Suppressor macrophage treated with lipopolysaccharide for 1 hour (primary cell): Measurements from ENCODE around the gene ZBP1.
A peak's percentile ranks its signal among the peaks of the same experiment; 100 is the strongest.
"Not testable (repeated sequence)": the region's sequence is repeated elsewhere in the genome, so short reads cannot be mapped to it uniquely, and the experiment has no call there.

Experiments used
- DNase-seq, 3 donors: peaks; one replicate each; pipeline ENCODE4 v3.0.0-alpha.2; 2020 to 2022

Gene ZBP1

DNA sequence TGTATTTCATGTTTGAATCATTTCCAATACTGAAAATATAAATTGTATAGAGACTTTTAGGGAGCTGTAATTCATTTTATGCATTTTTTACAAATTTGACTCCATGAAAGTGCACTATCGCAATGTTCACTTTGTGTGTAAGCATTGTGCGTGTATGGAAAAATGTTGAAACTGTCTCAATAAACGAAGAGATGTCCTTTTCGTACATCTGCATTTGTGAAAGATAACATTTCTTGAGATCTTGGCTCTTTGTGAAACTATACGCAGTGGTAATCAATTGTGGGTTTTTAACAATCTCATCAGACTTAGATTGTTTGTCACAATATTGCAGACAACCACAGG is 18.6 kb upstream of the ZBP1 start:
- DNase-seq = no peak

GRCh38 chr20:57638173-57638894 is 18.1 kb upstream of the ZBP1 start:
- no peak for DNase-seq

- no peak for DNase-seq
Observed at GRCh38 chr20:57633945-57634491, 13.8 kb upstream of the ZBP1 start.

GRCh38 chr20:57632286-57632685 is 12.1 kb upstream of the ZBP1 start:
- no peak for DNase-seq

DNA sequence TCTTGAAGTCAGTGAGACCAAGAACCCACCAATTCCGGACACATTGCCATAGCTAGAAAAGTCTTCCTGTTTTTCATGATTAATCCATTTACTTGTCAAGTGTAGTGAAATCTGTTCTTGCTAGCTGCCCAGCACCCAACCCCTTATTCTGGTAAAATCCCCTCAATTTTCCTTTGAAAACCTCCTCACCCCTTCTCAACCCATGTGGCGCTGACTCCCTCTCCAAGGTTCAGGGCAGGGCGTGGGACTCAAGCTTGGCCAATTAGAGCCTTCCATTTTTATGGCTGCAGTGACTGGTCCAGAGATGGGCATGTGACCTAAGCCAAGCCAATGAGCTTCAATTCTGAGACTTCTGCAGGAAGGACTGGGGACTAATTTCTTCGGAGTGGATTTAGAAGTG is 9.8 kb upstream of the ZBP1 start:
- DNase-seq = peak; percentile 60 to 70 (median 64)

DNA sequence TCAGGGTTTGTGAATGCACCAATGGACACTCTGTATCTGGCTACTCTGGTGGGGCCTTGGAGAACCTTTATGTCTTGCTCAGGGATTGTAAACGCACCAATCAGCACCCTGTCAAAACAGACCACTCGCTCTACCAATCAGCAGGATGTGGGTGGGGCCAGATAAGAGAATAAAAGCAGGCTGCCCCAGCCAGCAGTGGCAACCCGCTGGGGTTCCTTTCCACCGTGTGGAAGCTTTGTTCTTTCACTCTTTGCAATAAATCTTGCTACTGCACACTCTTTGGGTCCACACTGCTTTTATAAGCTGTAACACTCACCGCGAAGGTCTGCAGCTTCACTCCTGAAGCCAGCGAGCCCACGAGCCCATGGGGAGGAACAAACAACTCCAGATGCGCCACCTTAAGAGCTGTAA is 9.3 kb upstream of the ZBP1 start:
- not testable (repeated sequence) for DNase-seq

GRCh38 chr20:57628962-57629308 is 8.7 kb upstream of the ZBP1 start:
- DNase-seq = not testable (repeated sequence)

DNA sequence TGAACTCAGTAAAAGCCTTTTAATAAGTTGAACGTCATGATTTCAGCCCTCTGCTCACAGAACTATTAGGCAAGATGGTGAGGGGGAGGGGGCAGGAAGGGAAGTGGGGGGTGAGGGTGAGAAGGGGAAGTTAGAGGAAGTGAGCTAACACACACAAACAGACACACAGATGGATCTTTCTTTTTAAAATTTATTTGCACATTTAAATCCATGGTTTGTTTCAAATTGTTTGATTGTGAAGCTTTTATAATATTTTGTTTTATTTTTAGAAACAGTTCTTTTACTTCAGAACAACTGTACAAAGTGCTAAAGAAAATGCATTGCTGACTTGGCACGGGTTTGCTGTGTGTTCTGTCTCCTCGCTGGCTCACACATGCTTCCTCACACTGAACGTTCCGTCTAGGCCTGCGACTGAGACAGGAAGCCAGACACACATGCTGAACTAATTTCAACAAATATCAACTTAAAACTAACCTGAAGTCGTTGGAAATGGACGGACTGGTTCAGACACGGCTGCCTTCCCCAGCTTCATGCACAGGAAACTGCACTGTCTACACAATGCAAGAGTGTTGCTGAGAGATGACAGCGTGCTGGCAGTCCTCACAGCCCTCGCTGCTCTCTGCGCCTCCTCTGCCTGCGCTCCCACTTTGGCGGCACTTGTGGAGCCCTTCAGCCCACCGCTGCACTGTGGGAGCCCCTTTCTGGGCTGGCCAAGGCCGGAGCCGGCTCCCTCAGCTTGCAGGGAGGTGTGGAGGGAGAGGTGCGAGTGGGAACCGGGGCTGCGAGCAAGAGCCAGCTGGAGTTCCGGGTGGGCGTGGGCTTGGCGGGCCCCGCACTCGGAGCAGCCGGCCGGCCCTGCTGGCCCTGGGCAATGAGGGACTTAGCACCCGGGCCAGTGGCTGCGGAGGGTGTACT is 8.1 kb upstream of the ZBP1 start:
- DNase-seq = peak; percentile 78 to 91 (median 89)

- no peak for DNase-seq
Observed at GRCh38 chr20:57627339-57627738, 7.1 kb upstream of the ZBP1 start.

DNA sequence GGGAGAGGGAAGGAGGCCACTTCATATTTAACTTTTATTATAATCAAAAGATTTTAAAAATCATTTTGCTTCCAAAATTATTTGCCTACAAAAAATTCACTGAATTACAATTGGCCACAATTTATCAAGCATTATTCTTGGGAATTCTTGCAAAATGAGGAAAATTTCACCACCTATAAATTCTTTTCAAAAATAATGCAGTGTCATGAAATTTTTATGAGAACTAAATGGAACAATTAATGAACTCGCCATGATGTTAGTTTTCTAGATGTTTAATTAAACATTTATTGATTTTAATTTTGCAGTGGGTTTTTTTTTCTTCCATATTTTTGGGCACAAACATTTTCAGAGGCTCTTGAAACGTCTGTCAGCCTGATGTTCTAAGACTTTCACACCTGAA is 5.8 kb upstream of the ZBP1 start:
- DNase-seq = no peak

- DNase-seq = no peak
Observed at GRCh38 chr20:57625181-57625958, 5.1 kb upstream of the ZBP1 start.

- no peak for DNase-seq
Observed at GRCh38 chr20:57624124-57624523, 3.9 kb upstream of the ZBP1 start.

DNA sequence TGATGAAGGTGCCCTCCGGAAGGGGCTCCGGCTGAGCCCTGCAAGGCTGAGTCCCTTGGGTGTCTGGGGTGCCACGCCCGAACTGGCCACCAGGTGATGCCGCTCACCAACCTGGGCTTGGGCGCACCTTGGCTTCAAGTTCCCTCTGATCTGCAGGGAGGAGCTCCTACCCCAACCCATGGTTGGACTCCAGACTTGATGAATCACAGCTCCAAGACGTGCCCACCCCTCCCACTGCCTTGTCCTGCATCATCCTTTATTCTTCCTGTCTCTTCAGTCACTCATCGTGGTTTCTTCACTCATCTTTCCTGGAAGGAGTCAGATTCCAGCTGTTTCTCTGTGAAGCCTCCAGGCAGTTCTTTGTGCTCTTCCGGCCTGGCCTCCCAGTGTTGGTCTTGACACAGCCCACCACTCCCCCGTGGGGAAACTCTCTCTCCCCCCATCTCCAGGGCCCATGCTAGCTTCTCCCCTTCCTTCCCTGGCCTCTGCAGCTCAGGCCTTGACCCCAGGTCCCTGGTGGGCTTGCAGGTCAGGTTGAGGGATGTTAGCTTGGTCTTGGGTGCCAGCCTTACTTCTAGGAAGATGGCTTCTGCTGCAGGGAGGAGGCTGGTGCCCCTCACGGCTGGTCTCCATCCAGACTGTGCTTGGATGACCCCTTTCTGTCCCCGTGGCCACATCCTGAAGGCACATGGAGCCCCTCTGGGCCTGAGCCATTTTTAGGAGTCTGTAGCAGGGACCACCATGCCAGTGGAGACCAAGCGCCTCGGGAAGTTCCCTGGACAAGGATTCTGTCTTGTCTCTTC is 2.6 kb upstream of the ZBP1 start:
- peak; percentile 28 to 58 (median 45) for DNase-seq

DNA sequence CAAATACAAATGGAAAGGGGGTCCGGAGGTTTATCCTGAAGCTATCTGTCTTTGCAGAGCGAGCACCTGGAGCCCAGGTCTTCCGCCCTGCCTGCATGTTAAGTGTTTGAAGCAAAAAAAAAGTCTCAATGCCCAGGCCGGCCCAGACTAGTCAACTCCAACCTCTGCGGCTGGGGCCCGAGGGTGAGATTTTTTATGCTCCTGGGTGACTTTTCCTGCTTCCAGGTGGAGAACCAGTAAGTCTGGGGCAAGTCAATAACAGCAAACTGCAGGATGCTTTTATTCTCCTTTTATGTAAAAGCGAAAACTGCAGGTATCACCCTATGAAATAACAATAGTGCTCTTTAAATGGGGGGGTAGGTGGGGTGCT is 2.0 kb upstream of the ZBP1 start:
- DNase-seq = no peak

GRCh38 chr20:57621421-57622200 is 1.4 kb upstream of the ZBP1 start:
- DNase-seq = peak; percentile 53 to 66 (median 60)

DNA sequence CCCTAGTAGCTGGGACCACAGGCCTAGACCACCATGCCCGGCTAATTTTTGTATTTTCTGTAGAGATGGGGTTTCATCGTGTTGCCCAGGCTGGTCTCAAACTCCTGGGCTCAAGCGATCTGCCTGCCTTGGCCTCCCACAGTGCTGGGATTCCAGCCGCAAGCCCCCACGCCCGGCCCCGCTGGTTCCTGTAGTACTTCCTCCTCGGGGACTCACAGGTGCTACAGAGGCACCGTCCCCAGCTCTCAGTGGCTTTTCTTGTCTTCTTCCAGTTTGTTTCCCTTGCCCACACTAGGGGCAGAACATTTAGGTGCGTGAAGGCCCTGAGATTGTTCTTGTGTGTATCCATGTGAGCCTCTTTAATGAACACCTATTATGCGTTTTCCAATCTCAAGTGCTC is 773 bp upstream of the ZBP1 start:
- DNase-seq = no peak

GRCh38 chr20:57619051-57619831 is 985 bp downstream of the ZBP1 start:
- peak; percentile 51 to 70 (median 51) for DNase-seq

DNA sequence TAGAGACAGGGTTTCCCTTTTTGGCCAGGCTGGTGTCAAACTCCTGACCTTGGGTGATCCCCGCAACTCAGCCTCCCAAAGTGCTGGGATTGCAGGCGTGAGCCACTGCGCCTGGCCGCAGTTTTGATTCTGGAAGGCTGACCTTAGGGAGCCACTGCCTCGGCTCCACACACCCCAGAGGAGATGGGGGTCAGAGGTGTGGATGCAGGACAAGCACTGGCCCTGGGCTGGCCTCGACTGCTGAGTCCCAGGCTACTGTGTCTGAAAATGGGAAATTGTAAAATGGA is 1.5 kb downstream of the ZBP1 start:
- DNase-seq = no peak

DNA sequence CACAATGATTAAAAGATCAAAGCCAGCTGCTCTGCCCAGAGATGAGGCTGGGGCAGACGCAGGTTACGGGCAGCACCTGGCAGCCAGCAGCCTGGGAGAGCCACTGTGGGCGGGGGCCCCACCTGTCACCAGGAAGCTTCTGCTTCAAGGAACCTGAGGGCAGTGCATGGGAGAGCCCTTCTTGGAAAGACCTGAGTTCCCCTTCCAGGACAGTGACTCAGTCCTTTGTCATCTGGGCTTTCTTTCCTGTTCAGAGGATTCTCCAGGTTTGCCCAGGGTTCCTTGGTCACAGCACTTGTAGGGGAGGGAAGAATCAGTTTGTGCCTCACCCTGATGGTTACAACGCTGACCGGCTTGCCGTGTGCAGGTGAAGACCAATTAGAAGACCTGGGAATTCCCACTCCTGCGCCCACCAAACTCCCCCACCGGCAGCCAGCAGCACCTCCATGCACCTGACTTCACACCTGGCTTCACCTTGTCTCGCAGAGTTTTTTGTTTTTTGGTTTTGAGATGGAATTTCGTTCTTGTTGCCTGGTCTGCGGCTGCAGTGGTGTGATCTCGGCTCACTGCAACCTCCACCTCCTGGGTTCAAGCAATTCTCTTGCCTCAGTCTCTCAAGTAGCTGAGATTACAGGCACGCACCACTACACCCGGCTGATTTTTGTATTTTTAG is 2.0 kb downstream of the ZBP1 start:
- DNase-seq = peak; percentile 60 to 70 (median 64)

- no peak for DNase-seq
Observed at GRCh38 chr20:57617079-57617795, 3.0 kb downstream of the ZBP1 start.
